ENCODE results near the gene CIDEA.
A peak's percentile ranks its signal among the peaks of the same experiment; 100 is the strongest.
"Not testable (repeated sequence)": the region's sequence is repeated elsewhere in the genome, so short reads cannot be mapped to it uniquely, and the experiment has no call there.

The CIDEA gene

GRCh38 chr18:12238826-12239225, 15.3 kb upstream of the CIDEA start:
- DNase-seq (ENCODE audit: low spot score): no peak

GRCh38 chr18:12239431-12239830, 14.7 kb upstream of the CIDEA start:
- no peak for DNase-seq (ENCODE audit: low spot score)

- DNase-seq (ENCODE audit: low spot score): no peak
These were observed 11.4 kb upstream of the CIDEA start for GRCh38 chr18:12242658-12243260.

GRCh38 chr18:12243272-12243671, 10.9 kb upstream of the CIDEA start:
- not testable (repeated sequence) for DNase-seq (ENCODE audit: low spot score)

GRCh38 chr18:12245793-12246135, 8.4 kb upstream of the CIDEA start:
- no peak for DNase-seq (ENCODE audit: low spot score)

DNA sequence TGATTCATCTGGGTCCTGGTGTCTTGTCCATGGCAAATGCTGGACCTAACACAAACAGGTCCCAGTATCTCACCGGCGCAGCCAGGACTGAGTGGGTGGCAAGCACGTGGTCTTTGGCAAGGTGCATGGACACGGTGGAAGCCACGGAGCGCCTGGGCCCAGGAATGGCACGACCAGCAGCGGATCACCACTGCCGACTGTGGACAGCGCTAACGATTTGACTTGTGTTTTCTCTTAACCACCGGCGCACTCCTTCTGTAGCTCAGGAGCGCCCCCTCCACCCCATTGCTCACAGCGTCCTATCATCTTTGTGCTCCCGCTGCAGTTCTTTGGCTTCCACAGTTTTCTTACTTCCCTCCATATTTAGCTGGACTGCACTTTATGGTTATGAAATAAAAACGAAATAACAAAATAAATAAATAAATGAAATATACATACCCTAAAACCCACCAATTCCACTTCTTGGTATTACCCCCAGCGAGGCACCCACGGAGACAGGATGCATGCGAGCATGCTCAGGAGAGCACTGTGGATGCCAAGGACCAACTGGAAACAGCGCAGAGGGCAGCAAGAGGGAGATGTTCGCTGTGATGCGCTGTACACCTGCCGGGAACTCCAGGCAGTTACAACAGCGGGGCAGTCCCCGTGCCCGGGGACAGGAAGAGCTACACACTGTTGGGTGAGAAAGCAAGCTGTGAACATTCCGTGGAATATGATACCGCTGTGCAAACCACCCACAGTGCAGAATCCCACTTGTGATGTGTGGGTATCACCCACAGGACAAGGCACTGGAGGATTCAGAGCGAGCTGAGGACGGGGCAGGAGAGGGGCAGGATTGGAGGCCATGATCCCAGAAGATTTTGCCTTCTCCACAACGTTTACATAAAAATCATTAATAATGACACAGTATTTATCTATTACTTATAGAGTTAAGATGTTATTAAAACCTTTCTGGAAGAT, 7.0 kb upstream of the CIDEA start:
- no peak for DNase-seq (ENCODE audit: low spot score)

DNA sequence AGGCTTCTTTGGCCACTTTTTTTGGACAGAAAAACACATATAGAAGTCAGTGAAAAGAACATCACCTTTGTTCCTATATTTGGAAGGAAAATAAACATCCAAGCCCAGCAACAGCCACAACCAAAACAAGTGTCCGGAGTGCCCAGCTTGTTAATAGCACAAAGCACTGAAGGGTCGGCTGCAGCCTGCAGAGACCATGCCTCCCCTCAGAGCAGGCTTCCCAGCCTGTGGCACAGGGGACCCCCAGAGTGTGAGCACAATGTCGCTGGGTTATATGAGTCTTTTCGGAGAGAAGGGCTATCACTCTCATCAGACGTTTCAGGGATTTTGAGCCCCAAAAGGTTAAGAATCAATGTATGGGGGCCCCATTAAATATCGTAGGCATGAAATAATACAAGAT, 6.2 kb upstream of the CIDEA start:
- DNase-seq (ENCODE audit: low spot score): no peak

GRCh38 chr18:12248926-12249720, 5.0 kb upstream of the CIDEA start:
- DNase-seq (ENCODE audit: low spot score): no peak

GRCh38 chr18:12251311-12251710, 2.9 kb upstream of the CIDEA start:
- no peak for DNase-seq (ENCODE audit: low spot score)

- DNase-seq (ENCODE audit: low spot score): no peak
These were observed 2.1 kb upstream of the CIDEA start for GRCh38 chr18:12252061-12252460.

DNA sequence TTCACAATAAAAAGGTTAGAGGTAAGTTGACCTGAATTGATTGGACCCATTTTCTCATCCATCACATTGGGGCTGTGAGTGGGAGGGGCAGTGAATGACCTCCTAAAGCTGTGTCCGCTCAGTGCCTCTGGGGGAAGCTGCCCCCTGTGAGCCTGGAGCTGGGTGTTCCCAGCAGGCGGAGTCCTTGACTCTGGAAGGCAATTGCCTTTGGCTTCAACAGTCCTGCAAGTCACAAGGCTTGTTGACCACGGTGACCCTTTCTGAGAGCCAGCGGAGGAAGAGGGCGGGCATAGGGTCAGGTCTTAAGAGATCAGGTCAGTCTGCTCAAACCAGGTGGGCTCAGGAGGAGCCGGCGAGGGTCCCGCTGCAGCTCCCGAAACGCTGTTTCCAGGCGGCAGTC, 1.1 kb upstream of the CIDEA start:
- DNase-seq (ENCODE audit: low spot score): no peak

DNA sequence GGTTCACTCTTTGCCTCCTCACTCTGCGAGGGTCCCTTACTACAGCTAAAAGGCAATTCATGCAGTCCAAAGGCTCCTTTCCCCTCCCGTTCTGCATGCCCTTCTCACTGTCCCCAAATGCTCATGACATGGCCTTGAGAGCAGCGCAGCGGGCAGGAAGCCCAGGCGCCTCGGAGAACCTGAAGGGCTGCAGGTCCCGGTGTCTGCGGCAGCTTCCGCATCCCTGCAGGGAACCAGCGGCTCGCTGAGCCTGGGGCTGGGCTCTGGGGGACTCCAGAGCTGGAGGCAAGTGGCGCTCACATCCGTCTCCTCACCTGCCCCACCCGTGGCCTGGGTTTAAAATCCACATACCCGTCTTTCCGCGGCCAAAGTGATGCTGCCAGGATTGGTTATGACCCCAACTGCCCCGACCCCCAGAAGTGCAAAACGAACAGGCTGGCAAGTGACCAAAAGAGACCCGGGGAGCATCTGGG, 462 bp upstream of the CIDEA start:
- DNase-seq (ENCODE audit: low spot score): no peak

- DNase-seq (ENCODE audit: low spot score): no peak
These were observed 805 bp downstream of the CIDEA start for GRCh38 chr18:12254820-12255511.

DNA sequence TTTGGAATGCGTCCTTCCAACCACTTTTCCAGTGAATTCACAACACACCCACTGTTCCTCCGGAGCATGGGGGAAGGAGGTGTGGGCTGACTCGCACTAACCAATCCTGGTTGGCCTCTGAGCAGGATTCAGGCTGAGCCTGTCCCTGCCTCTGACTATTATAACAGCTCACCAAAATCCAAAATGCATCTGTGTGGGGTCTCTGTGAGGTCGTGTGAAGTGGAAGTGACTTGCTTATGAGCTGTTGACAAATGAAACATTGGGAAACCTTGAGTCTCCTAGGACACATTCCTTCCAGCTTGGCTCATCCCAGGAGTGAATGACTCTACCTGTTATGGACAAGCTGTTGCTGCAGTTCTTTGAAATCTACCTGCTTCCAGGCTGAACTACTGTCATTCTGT, 1.5 kb downstream of the CIDEA start:
- no peak for DNase-seq (ENCODE audit: low spot score)

GRCh38 chr18:12256951-12257350, 2.8 kb downstream of the CIDEA start:
- peak; percentile 7 for DNase-seq (ENCODE audit: low spot score)

- no peak for DNase-seq (ENCODE audit: low spot score)
These were observed 4.0 kb downstream of the CIDEA start for GRCh38 chr18:12257996-12258718.

DNA sequence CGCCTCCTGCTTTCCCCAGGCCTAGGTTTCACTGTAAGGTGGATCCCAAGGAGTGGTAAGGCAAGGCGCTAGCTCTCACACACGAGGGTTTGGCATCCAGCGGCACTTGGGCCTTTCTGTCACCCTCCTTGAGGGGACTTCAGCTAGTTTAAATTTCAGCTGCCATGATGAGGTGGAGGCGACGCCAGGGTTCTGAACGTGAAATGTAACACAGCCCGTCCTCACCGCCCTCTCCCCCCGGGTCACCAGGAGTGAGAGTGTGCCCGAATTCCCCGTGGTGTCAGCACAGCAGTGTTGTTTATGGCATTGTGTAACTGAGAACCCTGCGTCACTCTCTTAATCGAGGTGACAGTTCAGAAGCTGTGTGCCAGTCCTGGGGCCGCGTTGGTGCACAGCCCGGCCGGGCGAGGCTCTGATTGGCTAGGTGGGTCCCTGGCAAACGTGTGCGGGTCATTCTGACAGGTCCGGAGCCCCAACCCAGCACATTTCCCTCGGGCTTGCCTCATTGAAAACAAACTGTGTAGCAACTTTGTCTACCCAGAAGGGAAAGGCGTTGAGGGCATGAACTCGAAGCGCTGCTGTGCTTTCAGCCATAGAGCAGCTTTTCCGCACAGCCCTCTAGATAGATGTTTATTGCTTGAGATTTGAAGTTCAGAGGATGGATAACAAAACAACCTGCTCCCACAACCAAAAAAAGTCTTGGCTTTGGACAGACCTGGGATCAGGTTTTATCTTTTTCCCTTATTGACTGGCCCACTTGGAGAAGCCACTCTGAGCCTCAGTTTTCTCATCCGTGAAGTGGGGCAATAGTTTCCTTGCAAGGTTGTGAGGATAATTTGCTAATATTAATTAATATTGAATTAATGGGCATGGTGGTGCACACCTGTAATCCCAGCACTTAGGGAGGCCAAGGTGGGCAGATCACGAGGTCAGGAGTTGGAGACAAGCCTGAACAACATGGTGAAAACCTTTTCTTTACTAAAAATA, 4.9 kb downstream of the CIDEA start:
- DNase-seq (ENCODE audit: low spot score): no peak

DNA sequence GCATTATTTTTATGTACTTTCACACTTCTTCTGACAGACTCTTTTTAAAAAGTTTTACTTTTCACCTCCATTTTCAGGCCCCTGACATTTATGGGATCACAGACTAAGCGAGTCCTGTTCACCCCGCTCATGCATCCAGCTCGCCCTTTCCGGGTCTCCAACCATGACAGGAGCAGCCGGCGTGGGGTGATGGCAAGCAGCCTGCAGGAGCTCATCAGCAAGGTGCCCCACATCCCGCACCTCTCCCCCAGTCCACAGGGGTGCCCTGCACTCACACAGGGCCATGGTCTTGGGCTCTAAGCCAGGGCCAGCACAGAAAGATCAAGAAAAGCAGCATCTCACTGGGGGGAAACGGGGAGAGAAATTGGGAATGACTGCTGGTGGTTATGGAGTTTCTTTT, 8.6 kb downstream of the CIDEA start:
- DNase-seq (ENCODE audit: low spot score): no peak

- no peak for DNase-seq (ENCODE audit: low spot score)
These were observed 10.7 kb downstream of the CIDEA start for GRCh38 chr18:12264864-12265263.

Measured in pons (tissue), 1 donor.